Measurements from ENCODE around the gene BRF1.
"Not testable (repeated sequence)": the region's sequence is repeated elsewhere in the genome, so short reads cannot be mapped to it uniquely, and the experiment has no call there.

Gene BRF1

DNA sequence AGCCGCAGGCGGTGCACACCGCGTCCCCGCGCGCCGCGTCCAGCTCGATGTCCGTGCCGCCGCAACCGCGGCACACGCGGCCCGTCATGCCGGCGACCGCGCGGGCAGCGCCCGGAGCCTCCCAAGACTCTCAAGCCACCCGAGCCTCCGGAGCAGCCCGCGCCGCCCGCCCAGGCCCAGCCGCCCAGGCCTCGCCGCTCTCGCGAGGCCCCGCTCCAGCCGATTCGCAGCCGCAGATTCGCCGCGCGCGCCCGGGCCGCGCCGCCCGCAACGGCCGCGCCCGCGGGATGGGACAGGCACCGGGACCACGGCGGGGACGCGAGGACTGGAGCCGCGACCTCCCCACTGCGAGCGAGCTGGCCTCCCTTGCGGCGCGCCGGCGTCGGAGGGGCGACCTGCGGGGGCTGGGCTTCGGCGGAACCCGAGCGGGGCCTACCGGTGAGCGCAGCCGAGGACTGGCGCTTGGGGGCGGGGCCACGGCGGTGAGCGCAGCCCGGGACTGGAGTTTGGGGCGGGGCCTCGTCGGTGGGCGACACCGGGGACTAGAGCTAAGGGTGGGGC lies at the start of gene BRF1:
TSS of gene BRF1 (minus strand) at position 460 of the 561 bp plus-strand sequence. CDS start at position 88, 372 bp downstream.
- in situ Hi-C loops (cut with HindIII; ENCODE audit: low pct_ligation_motif_present, low pct_unique_long_range_greater_than_20kb, low sequenced_read_pairs), result no loop called here
- peak; percentile 85 for DNase-seq

- in situ Hi-C loops (cut with HindIII; ENCODE audit: low pct_ligation_motif_present, low pct_unique_long_range_greater_than_20kb, low sequenced_read_pairs), result no loop called here
- DNase-seq, result no peak
Observed at GRCh38 chr14:105349992-105350391, 49.2 kb upstream of the BRF1 start.

- in situ Hi-C loops (cut with HindIII; ENCODE audit: low pct_ligation_motif_present, low pct_unique_long_range_greater_than_20kb, low sequenced_read_pairs), result no loop called here
- DNase-seq, result no peak
Observed at GRCh38 chr14:105348945-105349699, 48.3 kb upstream of the BRF1 start.

- DNase-seq, result no peak
- in situ Hi-C loops (cut with HindIII; ENCODE audit: low pct_ligation_motif_present, low pct_unique_long_range_greater_than_20kb, low sequenced_read_pairs), result no loop called here
Observed at GRCh38 chr14:105348169-105348944, 47.6 kb upstream of the BRF1 start.

DNA sequence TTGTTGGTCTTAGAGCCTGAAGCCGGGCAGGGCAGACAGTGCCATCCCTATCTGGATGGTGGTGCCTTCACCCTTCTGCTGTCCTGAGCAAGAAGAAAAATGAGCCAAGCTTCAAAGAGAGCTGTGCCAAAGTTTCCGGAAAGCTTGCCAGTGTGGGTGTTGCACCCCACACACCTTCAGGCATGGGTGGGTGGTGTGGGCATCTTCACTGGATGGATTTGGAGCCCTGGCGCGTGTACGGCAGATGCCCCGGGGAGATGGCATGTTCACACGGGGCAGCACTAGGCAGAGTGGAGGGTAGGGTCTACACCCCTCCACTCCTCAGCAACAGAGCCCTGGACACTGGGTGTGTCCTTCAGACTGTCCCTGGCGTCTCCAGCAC lies 46.8 kb upstream of the BRF1 start:
- DNase-seq, result no peak
- in situ Hi-C loops (cut with HindIII; ENCODE audit: low pct_ligation_motif_present, low pct_unique_long_range_greater_than_20kb, low sequenced_read_pairs), result no loop called here

DNA sequence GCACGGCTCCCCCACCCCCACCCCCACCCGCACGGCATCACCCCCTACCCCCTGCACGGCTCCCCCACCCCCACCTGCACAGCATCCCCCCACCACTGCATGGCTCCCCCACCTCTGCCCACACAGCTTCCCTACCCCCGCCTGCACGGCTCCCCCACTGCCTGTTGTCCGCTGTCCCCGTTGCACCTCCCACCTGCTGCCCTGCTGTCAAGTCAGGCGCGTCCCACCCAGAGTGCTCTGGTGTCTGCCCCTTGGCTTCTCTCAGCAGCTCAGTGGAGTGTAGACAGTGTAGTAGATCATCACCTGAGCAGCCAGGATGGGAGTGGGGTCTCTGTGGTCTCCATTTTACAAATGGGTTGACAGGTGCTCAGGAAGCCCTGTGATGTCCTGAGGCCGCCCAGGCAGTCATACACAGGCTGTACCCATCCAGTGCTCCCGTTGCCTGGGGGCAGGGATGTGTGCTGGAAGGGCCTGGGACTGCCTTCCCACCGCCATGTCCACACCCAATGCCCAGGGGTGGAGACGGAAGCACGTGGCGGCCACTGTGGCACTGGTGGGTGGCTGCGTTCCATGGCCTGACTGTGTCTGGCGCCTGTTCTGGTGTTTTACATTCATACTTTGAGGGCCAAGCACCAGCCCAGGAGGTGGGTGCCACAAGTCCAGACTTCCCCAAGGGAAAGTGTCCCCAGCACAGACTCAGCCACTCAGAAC lies 46.2 kb upstream of the BRF1 start:
- no peak for DNase-seq
- in situ Hi-C loops (cut with HindIII; ENCODE audit: low pct_ligation_motif_present, low pct_unique_long_range_greater_than_20kb, low sequenced_read_pairs), result no loop called here

GRCh38 chr14:105346200-105346533 lies 45.4 kb upstream of the BRF1 start:
- DNase-seq, result no peak
- in situ Hi-C loops (cut with HindIII; ENCODE audit: low pct_ligation_motif_present, low pct_unique_long_range_greater_than_20kb, low sequenced_read_pairs), result no loop called here

- in situ Hi-C loops (cut with HindIII; ENCODE audit: low pct_ligation_motif_present, low pct_unique_long_range_greater_than_20kb, low sequenced_read_pairs), result no loop called here
- no peak for DNase-seq
Observed at GRCh38 chr14:105343194-105343593, 42.4 kb upstream of the BRF1 start.

DNA sequence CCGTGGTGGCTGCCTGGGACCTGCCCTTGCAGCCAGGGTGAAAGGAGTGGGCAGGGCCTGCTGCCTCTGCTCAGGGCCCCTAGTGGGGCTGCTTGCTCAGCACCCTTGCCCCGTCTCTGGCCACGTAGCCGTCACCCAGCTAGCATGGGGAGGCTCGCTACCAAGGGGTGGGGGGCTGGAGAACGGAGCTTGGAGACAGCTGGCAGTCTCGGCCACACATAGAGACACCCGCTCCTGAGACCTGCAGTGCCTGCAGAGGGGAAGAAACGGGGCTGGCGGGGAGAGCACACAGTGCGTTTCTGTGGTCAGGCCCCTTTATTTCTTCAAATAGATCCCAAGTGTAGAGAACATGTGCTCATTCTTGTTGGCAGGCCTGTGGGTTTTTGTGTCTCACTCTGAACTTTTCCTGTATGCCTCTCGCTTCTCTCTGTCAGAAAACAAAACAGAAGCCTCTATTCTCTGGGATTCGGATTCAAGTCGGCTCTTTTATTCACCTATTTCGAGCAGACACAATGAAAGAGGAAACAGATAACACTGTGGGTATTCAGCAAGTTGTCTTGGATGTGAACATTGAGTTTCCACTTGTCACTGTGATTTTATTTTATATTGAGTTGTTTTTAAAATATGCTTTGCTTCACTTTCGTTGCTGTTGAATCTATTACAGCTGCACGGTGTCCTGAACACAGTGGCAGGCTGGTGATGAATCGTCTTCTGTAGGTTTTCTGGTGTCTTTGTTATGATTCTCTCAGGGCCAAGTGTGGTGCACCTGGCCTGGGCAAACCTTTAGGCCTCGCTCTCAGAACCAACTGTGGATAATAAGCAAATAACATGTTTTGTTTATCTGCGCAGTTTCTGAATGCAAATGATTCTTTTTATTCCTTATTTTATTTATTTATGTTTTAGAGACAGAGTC lies 40.3 kb upstream of the BRF1 start:
- in situ Hi-C loops (cut with HindIII; ENCODE audit: low pct_ligation_motif_present, low pct_unique_long_range_greater_than_20kb, low sequenced_read_pairs), result no loop called here
- DNase-seq, result no peak

DNA sequence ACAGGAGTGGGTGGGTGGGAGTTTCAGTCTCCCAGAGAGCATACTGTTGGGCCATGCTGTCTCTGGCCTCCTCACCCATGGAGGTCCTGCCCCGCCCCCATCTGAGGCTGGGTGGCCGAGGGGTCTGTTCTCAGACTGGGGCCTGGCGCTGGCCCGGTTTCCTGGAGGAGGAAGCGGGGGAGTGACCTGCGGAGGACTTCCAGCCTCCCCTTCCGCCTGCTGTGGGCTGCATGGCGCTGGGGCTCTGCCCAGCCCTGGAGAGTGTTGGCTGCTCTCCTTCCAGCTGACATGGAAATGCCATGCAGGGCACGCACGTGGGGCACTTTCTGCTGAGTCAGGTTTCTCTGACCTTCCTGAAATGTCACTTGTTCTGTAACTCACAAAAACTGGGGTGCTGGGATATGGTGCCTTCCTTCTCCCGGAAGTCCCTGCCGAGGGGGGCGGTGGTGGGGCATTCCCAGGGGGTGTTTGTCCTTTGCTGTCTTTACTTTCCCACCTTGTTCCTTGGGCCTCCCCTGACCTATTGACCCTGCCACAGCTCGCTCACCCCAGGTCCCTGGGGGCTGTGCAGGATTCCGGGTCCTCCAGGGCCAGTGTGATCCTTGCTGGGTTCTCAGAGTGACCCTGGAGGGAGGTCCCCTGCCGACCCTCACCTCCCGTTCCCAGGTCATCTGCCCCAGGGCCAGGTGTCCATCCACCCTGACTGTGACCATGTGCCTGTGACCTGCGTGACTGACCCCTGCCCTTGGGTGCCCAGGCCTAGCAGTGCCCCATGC lies 37.4 kb upstream of the BRF1 start:
- DNase-seq, result no peak
- in situ Hi-C loops (cut with HindIII; ENCODE audit: low pct_ligation_motif_present, low pct_unique_long_range_greater_than_20kb, low sequenced_read_pairs), result no loop called here

- in situ Hi-C loops (cut with HindIII; ENCODE audit: low pct_ligation_motif_present, low pct_unique_long_range_greater_than_20kb, low sequenced_read_pairs), result no loop called here
- DNase-seq, result no peak
Observed at GRCh38 chr14:105337433-105337832, 36.6 kb upstream of the BRF1 start.

DNA sequence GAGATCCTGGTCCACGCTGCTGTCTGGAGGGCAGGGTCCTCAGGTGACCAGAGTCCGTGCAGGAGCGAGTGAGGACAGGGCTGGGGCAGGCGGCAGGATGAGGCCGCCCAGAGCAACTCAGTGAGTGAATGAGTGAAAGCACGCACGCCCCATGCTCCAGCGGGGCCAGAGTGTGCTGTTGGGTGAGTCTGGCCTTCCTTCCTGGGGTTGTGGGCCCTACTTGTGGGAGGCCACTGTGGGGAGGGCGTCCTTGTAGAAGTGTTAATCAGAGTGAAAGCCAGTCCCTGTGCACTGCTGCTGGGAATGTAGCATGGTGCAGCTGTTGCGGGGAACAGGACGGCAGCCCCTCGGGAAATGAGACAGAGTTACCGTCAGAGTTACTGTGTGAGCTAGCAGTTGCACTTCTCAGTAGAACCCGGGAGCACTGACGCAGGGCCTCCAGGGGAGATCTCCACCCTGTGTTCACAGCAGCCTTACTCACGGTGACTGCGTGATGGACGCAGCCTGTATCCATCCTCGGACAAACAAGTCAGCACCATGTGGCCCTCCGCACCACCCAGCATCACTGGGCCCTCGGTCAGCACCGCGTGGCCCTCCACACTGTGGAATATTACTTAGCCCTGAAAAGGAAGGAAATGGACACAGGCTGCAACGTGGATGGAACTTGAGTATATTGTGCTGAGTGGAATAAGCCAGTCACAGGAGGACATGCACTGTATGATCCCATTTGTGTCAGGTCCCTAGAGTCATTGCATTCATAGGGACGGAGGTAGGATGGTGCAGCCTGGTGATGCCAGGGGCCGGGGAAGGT lies 35.9 kb upstream of the BRF1 start:
- in situ Hi-C loops (cut with HindIII; ENCODE audit: low pct_ligation_motif_present, low pct_unique_long_range_greater_than_20kb, low sequenced_read_pairs), result no loop called here
- DNase-seq, result no peak

DNA sequence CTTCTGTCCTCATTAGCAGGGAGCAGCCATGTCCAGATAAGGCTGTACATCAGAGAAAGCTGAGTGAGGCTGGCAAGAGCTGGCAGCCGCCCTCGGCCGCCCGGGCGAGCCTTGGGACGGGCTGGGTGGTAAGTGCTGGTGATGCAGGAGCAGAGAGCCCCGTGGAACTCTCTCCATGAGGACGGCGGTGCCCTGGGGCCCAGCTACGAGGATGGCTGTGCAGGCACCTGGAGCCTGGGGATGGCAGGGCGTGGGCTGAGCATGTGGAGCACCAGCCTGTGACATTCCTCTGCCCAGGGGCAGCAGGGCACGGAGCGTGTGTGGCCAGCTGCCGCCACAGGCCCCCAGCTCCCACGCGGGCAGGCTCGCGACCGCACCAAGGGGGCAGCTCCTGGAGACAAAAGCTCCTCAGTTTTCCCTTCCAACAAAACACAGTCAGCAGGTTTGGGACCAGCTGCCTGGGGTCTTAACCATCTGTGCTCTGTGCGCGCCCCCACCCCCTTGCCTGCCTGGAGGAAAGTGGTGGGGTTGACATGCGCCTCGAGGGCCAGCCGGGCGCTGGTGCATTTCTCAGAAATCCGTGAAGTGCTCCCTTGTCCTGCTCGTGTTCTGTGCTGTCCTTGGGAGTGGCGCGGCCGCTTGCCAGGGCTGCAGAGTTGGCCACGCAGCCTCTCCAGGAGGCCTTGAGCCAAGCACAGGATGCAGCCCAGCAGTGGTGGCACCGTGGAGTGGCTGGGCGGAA lies 35.1 kb upstream of the BRF1 start:
- in situ Hi-C loops (cut with HindIII; ENCODE audit: low pct_ligation_motif_present, low pct_unique_long_range_greater_than_20kb, low sequenced_read_pairs), result no loop called here
- no peak for DNase-seq

- in situ Hi-C loops (cut with HindIII; ENCODE audit: low pct_ligation_motif_present, low pct_unique_long_range_greater_than_20kb, low sequenced_read_pairs); DNase-seq: not testable (repeated sequence)
Observed at GRCh38 chr14:105335231-105335542, 34.4 kb upstream of the BRF1 start.

DNA sequence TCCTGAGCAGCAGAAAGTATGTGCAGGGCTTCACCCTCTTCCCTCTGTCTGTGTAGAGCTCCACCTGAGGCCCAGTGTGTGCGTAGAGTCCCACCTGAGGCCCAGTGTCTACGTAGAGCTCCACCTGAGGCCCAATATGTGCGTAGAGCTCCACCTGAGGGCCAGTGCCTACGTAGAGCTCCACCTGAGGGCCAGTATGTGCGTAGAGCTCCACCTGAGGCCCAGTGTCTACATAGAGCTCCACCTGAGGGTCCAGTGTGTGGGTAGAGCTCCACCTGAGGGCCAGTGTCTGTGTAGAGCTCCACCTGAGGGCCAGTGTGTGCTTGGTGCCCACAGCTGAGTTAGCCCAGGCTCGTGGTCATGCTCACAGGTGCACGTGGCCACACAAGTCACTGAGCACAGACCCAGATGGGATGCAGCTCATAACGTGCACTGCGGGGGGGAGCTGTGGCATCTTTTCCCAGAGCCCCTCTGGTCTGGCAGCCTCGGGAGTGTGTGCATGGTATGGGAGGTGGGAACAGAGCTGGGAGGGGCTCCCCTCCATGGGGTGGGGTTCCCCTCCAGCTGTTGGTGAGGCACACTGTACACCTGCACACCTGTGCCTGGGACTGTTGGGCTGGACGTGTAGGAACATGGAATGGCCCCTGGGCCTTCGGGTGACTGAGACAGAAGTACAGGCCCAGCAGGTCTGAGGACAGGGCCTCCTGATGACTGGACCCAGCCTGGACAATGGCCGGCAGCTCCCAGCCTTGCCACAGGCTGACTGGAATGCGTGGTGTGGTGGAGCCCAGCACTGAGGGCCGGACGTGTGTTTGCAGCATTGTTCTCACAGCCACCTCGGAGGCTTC lies 33.8 kb upstream of the BRF1 start:
- in situ Hi-C loops (cut with HindIII; ENCODE audit: low pct_ligation_motif_present, low pct_unique_long_range_greater_than_20kb, low sequenced_read_pairs), result no loop called here
- no peak for DNase-seq
